Measurements from ENCODE around the gene PPBP.
A peak's percentile ranks its signal among the peaks of the same experiment; 100 is the strongest.
"Not testable (repeated sequence)": the region's sequence is repeated elsewhere in the genome, so short reads cannot be mapped to it uniquely, and the experiment has no call there.

The PPBP gene

DNA sequence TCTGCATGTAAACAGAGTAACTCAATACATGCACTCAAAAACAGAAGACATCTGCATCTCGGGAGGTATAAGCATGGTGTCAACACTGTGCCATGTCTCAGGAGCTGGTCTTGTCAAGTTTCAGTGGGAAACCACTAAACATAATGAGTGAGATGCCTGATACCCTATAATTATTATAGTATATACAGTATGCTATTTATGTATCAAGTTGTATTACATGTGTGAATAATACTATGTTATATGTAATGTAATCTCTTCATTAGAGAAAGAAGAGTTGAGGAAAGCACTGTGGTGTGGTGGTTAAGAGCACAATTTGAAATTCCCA, 2.5 kb downstream of the PPBP start:
- H3K4me3 ChIP-seq (ENCODE audit: control insufficient read depth in 1 of 7, extremely low read depth in 1 of 7, insufficient read depth in 4 of 7, low read depth in 2 of 7, low read length in 6 of 7): no peak overlapping the region
- no peaks in the 10 kb centered on the region for H3K27me3 ChIP-seq (replicated peaks in 2 of 5; ENCODE audit: control insufficient read depth in 4 of 5, insufficient read depth in 5 of 5, low read length in 4 of 5)
- no peak overlapping the region for H3K27ac ChIP-seq (ENCODE audit: insufficient read depth in 1 of 2, low read depth in 1 of 2, low read length in 2 of 2, poor library complexity in 1 of 2, severe bottlenecking in 2 of 2)
- POLR2A ChIA-PET: no interaction called here
- CTCF ChIA-PET: interaction anchor here (1.2 kb wide), 1 partner anchor 325 kb away, joined by 3 read pairs; no protein-coding TSS in a partner anchor
- H3K9me3 ChIP-seq (ENCODE audit: control extremely low read depth in 1 of 5, control insufficient read depth in 4 of 5, insufficient read depth in 2 of 5, low read depth in 1 of 5, low read length in 4 of 5): no peaks in the 10 kb centered on the region
- peaks cover 0 to 23% (median 10%) of the 10 kb centered on the region in 4 experiments for H3K4me1 ChIP-seq (ENCODE audit: control extremely low read depth in 1 of 4, control insufficient read depth in 4 of 4, insufficient read depth in 4 of 4, low read length in 3 of 4)
- no peak for DNase-seq
- no CpG with 5 or more reads among the region's 1 CpG for WGBS (ENCODE audit: insufficient coverage)
- H3K36me3 ChIP-seq (ENCODE audit: control insufficient read depth in 4 of 4, insufficient read depth in 4 of 4, low read length in 3 of 4): no peaks in the 10 kb centered on the region

DNA sequence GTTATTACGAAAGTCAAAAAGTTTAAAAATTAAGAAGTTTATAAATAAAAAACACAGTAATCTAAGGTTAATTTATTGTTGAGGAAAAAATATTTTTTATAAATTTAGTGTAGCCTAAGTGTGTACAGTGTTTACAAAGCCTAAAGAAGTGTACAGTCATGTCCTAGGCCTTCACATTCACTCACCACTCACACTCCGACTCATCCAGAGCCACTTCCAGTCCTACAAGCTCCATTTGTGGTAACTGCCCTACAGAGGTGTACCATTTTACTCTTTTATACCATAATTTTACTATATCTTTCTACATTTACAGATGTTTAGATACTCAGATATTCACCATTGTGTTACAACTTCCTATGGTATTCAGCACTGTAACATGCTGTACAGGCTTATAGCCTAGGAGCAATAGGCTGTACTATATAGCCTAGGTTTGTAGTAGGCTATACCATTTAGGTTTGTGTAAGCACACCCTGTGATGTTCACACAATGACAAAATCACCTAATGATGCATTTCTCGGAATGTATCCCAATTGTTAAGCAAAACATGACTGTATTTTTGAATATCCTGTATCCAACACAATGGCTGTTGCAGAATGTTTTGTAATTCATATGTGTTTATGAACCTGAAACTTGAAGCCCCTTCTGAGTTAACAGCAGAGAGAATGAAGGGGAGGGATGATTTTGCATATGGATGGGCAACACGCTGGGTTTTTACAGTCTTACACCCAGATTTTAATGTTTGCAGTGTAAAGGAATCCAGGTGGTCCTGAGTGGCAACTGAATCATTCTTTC, 3.1 kb downstream of the PPBP start:
- no peak overlapping the region for H3K27ac ChIP-seq (ENCODE audit: insufficient read depth in 1 of 2, low read depth in 1 of 2, low read length in 2 of 2, poor library complexity in 1 of 2, severe bottlenecking in 2 of 2)
- WGBS (ENCODE audit: insufficient coverage): 100% methylated on average over 3 of the region's 4 CpGs
- DNase-seq: no peak
- ChIA-PET POLR2A (no interaction called here), CTCF (interaction anchor here (0.7 to 1.4 kb wide), 4 partner anchors 52 to 324 kb away, joined by 3 to 5 read pairs (median 3); no protein-coding TSS in a partner anchor)
- no peaks in the 10 kb centered on the region for H3K36me3 ChIP-seq (ENCODE audit: control insufficient read depth in 4 of 4, insufficient read depth in 4 of 4, low read length in 3 of 4)
- H3K4me1 ChIP-seq (ENCODE audit: control extremely low read depth in 1 of 4, control insufficient read depth in 4 of 4, insufficient read depth in 4 of 4, low read length in 3 of 4): peaks cover 0 to 23% (median 10%) of the 10 kb centered on the region in 4 experiments
- H3K27me3 ChIP-seq (replicated peaks in 2 of 5; ENCODE audit: control insufficient read depth in 4 of 5, insufficient read depth in 5 of 5, low read length in 4 of 5): no peaks in the 10 kb centered on the region
- no peak overlapping the region for H3K4me3 ChIP-seq (ENCODE audit: control insufficient read depth in 1 of 7, extremely low read depth in 1 of 7, insufficient read depth in 4 of 7, low read depth in 2 of 7, low read length in 6 of 7)
- H3K9me3 ChIP-seq (ENCODE audit: control extremely low read depth in 1 of 5, control insufficient read depth in 4 of 5, insufficient read depth in 2 of 5, low read depth in 1 of 5, low read length in 4 of 5): no peaks in the 10 kb centered on the region

DNA sequence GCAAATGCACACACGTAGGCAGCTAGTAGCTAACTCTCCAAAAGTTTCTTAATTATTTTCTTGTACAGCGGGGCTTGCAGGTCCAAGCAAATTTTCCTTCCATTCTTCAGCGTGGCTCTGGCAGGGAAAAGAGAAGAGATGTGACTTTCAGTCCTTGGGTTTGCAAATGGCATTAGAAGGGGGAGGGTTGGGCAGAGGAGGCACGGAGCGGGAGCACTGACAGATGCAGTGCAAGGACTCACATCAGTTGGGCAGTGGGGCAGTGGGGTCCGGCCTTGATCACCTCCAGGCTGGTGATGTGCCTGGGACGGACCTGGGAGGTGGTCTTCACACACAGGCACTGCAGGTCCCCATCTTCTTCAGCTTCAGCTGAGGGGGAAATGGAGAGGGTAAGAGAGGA, 6.8 kb downstream of the PPBP start:
- H3K36me3 ChIP-seq (ENCODE audit: control insufficient read depth in 4 of 4, insufficient read depth in 4 of 4, low read length in 3 of 4); H3K27me3 ChIP-seq (replicated peaks in 2 of 5; ENCODE audit: control insufficient read depth in 4 of 5, insufficient read depth in 5 of 5, low read length in 4 of 5); H3K4me3 ChIP-seq (ENCODE audit: control insufficient read depth in 1 of 7, extremely low read depth in 1 of 7, insufficient read depth in 4 of 7, low read depth in 2 of 7, low read length in 6 of 7); DNase-seq; H3K27ac ChIP-seq (ENCODE audit: insufficient read depth in 1 of 2, low read depth in 1 of 2, low read length in 2 of 2, poor library complexity in 1 of 2, severe bottlenecking in 2 of 2); POLR2A ChIA-PET; H3K9me3 ChIP-seq (ENCODE audit: control extremely low read depth in 1 of 5, control insufficient read depth in 4 of 5, insufficient read depth in 2 of 5, low read depth in 1 of 5, low read length in 4 of 5): not testable (repeated sequence)
- CTCF ChIA-PET: interaction anchor here (1.0 to 2.7 kb wide), 3 partner anchors 33 to 153 kb away, joined by 3 to 9 read pairs (median 3); no protein-coding TSS in a partner anchor
- peaks cover 0 to 24% (median 10%) of the 10 kb centered on the region in 4 experiments for H3K4me1 ChIP-seq (ENCODE audit: control extremely low read depth in 1 of 4, control insufficient read depth in 4 of 4, insufficient read depth in 4 of 4, low read length in 3 of 4)
- WGBS (ENCODE audit: insufficient coverage): 97% methylated on average over 6 of the region's 7 CpGs

DNA sequence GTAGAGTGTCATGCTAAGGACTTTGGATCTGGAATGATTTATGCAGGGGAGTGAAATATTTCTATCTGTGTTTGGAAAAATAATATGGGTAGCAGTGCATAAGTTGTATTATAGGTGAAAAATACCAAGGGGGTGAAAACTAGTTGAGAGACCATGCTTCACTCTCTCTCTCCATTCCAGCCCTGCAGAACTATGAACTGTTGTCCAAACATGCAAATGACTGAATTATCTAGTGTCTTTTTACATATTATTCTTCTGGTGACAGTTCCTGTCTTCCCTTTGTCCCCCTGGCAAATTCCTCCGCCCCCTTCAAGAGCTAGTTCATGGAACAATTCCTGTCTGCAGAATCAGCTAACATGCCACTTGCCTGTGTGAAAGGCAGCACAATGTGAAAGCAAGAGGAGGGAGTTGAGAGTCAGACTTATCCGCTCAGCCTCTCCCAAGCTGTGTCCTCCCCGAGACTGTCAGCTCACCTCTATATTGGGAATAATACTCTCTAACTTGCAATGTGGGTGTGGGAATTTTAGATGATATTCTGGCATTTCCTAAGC, 8.5 kb downstream of the PPBP start:
- Histone ChIP-seq H3K4me1 (ENCODE audit: control extremely low read depth in 1 of 4, control insufficient read depth in 4 of 4, insufficient read depth in 4 of 4, low read length in 3 of 4) (peaks cover 0 to 24% (median 10%) of the 10 kb centered on the region in 4 experiments), H3K9me3 (ENCODE audit: control extremely low read depth in 1 of 5, control insufficient read depth in 4 of 5, insufficient read depth in 2 of 5, low read depth in 1 of 5, low read length in 4 of 5) (peaks cover 0 to 2% (median 0%) of the 10 kb centered on the region in 5 experiments), H3K36me3 (ENCODE audit: control insufficient read depth in 4 of 4, insufficient read depth in 4 of 4, low read length in 3 of 4) (no peaks in the 10 kb centered on the region), H3K4me3 (ENCODE audit: control insufficient read depth in 1 of 7, extremely low read depth in 1 of 7, insufficient read depth in 4 of 7, low read depth in 2 of 7, low read length in 6 of 7) (no peak overlapping the region), H3K27me3 (replicated peaks in 2 of 5; ENCODE audit: control insufficient read depth in 4 of 5, insufficient read depth in 5 of 5, low read length in 4 of 5) (no peaks in the 10 kb centered on the region), H3K27ac (ENCODE audit: insufficient read depth in 1 of 2, low read depth in 1 of 2, low read length in 2 of 2, poor library complexity in 1 of 2, severe bottlenecking in 2 of 2) (no peak overlapping the region)
- WGBS (ENCODE audit: insufficient coverage): 92% methylated on average over 2 of the region's 3 CpGs
- CTCF ChIA-PET: interaction anchor here (1.1 to 2.7 kb wide), 3 partner anchors 12 to 79 kb away, joined by 3 to 9 read pairs (median 6); no protein-coding TSS in a partner anchor
- POLR2A ChIA-PET: no interaction called here
- DNase-seq: no peak

DNA sequence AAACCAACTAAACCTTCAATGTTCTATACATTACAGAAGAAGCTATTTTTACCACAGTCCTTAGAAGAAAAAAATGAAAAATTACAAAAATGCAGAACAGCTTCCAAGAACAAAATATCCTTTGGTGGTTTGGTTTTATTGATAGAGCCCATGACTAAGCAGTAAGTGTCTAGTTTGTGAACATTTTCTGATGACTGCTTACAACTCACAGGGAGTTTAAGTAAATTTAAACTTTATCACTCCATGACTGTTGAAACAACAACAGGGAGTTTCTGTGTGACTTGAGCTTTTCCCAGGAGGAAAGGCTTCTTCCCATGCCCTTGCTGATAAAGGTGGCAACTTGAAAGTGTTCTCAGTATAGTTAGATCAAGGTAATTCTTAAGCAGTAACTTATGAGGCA, 9.1 kb downstream of the PPBP start:
- Histone ChIP-seq H3K4me3 (ENCODE audit: control insufficient read depth in 1 of 7, extremely low read depth in 1 of 7, insufficient read depth in 4 of 7, low read depth in 2 of 7, low read length in 6 of 7) (no peak overlapping the region), H3K27ac (ENCODE audit: insufficient read depth in 1 of 2, low read depth in 1 of 2, low read length in 2 of 2, poor library complexity in 1 of 2, severe bottlenecking in 2 of 2) (no peak overlapping the region), H3K36me3 (ENCODE audit: control insufficient read depth in 4 of 4, insufficient read depth in 4 of 4, low read length in 3 of 4) (no peaks in the 10 kb centered on the region), H3K4me1 (ENCODE audit: control extremely low read depth in 1 of 4, control insufficient read depth in 4 of 4, insufficient read depth in 4 of 4, low read length in 3 of 4) (peaks cover 0 to 24% (median 10%) of the 10 kb centered on the region in 4 experiments), H3K9me3 (ENCODE audit: control extremely low read depth in 1 of 5, control insufficient read depth in 4 of 5, insufficient read depth in 2 of 5, low read depth in 1 of 5, low read length in 4 of 5) (peaks cover 0 to 4% (median 2%) of the 10 kb centered on the region in 5 experiments), H3K27me3 (replicated peaks in 2 of 5; ENCODE audit: control insufficient read depth in 4 of 5, insufficient read depth in 5 of 5, low read length in 4 of 5) (no peaks in the 10 kb centered on the region)
- CTCF ChIA-PET: interaction anchor here (1.1 to 1.8 kb wide), 4 partner anchors 12 to 126 kb away, joined by 3 to 6 read pairs (median 4); partner anchors contain the start of gene PF4V1
- DNase-seq: peak; percentile 25 to 85 (median 68)
- POLR2A ChIA-PET: no interaction called here

DNA sequence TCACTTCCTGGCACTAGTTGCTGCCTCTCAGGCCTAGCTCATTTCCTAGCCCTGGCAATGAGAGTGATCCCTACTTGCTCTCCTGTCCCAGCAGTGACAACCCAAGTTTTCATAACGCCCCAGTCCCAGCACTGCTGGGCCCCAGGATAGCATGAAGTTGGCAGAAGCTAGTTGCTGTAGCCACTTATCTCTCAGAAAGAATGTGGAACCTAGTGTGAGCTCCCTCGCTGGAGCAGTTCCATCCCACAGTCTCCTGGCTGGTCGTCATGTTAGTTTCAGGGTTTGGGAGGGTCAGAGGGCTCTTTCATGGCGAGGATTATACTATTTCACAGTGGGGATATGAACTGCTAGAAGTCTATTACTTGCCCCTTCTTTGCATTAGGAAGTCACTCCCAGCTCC, 11.3 kb downstream of the PPBP start:
- Histone ChIP-seq H3K9me3 (ENCODE audit: control extremely low read depth in 1 of 5, control insufficient read depth in 4 of 5, insufficient read depth in 2 of 5, low read depth in 1 of 5, low read length in 4 of 5) (peaks cover 0 to 14% (median 2%) of the 10 kb centered on the region in 5 experiments), H3K36me3 (ENCODE audit: control insufficient read depth in 4 of 4, insufficient read depth in 4 of 4, low read length in 3 of 4) (no peaks in the 10 kb centered on the region), H3K4me3 (ENCODE audit: control insufficient read depth in 1 of 7, extremely low read depth in 1 of 7, insufficient read depth in 4 of 7, low read depth in 2 of 7, low read length in 6 of 7) (no peak overlapping the region), H3K27me3 (replicated peaks in 2 of 5; ENCODE audit: control insufficient read depth in 4 of 5, insufficient read depth in 5 of 5, low read length in 4 of 5) (no peaks in the 10 kb centered on the region), H3K4me1 (ENCODE audit: control extremely low read depth in 1 of 4, control insufficient read depth in 4 of 4, insufficient read depth in 4 of 4, low read length in 3 of 4) (peaks cover 0 to 19% (median 9%) of the 10 kb centered on the region in 4 experiments), H3K27ac (ENCODE audit: insufficient read depth in 1 of 2, low read depth in 1 of 2, low read length in 2 of 2, poor library complexity in 1 of 2, severe bottlenecking in 2 of 2) (no peak overlapping the region)
- DNase-seq: no peak
- POLR2A ChIA-PET: no interaction called here
- CTCF ChIA-PET: interaction anchor here (1.0 to 1.2 kb wide), 2 partner anchors 34 to 247 kb away, joined by 3 to 4 read pairs; no protein-coding TSS in a partner anchor
- WGBS (ENCODE audit: insufficient coverage): 98% methylated on average over 4 of the region's 4 CpGs

DNA sequence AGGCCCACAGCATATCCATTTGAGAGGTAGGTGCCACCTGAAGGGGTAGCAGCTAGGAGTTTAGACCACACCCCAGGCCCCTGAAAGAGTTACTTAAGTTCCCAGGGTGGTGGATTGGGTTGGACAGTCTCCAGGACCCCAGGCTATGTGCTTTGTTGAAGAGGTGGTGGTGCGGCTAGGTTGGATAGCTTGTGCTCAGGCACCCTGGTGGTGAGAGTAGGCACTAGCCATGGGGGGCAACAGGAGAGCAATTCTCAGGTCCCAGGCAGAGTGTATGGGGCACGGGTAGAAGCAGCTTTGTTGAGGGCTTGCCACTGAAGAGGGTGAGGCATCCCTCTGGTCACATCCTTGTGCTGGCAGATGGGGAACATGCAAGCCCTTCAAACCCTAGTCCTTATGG, 11.8 kb downstream of the PPBP start:
- POLR2A ChIA-PET: no interaction called here
- H3K27ac ChIP-seq (ENCODE audit: insufficient read depth in 1 of 2, low read depth in 1 of 2, low read length in 2 of 2, poor library complexity in 1 of 2, severe bottlenecking in 2 of 2): no peak overlapping the region
- no peak for DNase-seq
- CTCF ChIA-PET: interaction anchor here (1.2 kb wide), 1 partner anchor 246 kb away, joined by 4 read pairs; no protein-coding TSS in a partner anchor
- H3K4me1 ChIP-seq (ENCODE audit: control extremely low read depth in 1 of 4, control insufficient read depth in 4 of 4, insufficient read depth in 4 of 4, low read length in 3 of 4): peaks cover 0 to 19% (median 7%) of the 10 kb centered on the region in 4 experiments
- WGBS (ENCODE audit: insufficient coverage): 100% methylated on average over 1 of the region's 2 CpGs
- H3K9me3 ChIP-seq (ENCODE audit: control extremely low read depth in 1 of 5, control insufficient read depth in 4 of 5, insufficient read depth in 2 of 5, low read depth in 1 of 5, low read length in 4 of 5): peaks cover 0 to 17% (median 2%) of the 10 kb centered on the region in 5 experiments
- H3K36me3 ChIP-seq (ENCODE audit: control insufficient read depth in 4 of 4, insufficient read depth in 4 of 4, low read length in 3 of 4): no peaks in the 10 kb centered on the region
- H3K4me3 ChIP-seq (ENCODE audit: control insufficient read depth in 1 of 7, extremely low read depth in 1 of 7, insufficient read depth in 4 of 7, low read depth in 2 of 7, low read length in 6 of 7): no peak overlapping the region
- H3K27me3 ChIP-seq (replicated peaks in 2 of 5; ENCODE audit: control insufficient read depth in 4 of 5, insufficient read depth in 5 of 5, low read length in 4 of 5): no peaks in the 10 kb centered on the region

Data from common myeloid progenitor, CD34-positive (primary cell).